Measurements from ENCODE around the gene PPP1R14B.

DNA sequence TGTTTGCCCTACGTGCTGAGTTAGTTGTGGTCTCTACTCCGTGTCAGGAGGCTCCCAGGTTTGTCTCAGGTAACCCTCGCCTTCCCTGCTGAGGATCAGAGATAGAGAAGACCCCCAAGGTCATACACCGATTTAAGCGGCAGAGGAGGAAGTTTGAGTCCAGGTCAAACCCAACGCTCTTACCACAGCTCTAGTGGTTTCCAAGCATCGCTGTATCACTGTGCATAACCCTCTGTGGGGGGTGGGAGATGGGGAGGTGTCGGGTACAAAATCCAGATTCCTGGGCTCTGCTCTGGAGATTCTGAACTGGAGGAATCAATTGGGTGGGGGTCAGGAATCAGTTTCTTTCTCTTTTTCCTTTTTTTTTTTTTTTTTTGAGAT, 15.8 kb downstream of the PPP1R14B start:
- TF ChIP-seq GABPA (IDR thresholded peaks at IDR 0.05; ENCODE audit: low read depth) (no peak), CTCF (IDR thresholded peaks at IDR 0.05; ENCODE audit: insufficient read depth, low read length) (no peak), SPI1 (IDR thresholded peaks at IDR 0.05; ENCODE audit: borderline replicate concordance, low read depth) (no peak), POLR2AphosphoS5 (IDR thresholded peaks at IDR 0.05; ENCODE audit: low read depth) (no peak)
